ENCODE results near the gene HES5. TPM values are rescaled to one million over a fixed set of nuclear protein-coding genes. Genes with fewer than 3 reads are reported as not detected.

The HES5 gene
- total and polyA plus RNA-seq, 10 of the 15 experiments (the other 5 are each of a cell fraction or from before 2014, with no cell fraction given): 0.12 to 0.15 TPM; not detected in 8

DNA sequence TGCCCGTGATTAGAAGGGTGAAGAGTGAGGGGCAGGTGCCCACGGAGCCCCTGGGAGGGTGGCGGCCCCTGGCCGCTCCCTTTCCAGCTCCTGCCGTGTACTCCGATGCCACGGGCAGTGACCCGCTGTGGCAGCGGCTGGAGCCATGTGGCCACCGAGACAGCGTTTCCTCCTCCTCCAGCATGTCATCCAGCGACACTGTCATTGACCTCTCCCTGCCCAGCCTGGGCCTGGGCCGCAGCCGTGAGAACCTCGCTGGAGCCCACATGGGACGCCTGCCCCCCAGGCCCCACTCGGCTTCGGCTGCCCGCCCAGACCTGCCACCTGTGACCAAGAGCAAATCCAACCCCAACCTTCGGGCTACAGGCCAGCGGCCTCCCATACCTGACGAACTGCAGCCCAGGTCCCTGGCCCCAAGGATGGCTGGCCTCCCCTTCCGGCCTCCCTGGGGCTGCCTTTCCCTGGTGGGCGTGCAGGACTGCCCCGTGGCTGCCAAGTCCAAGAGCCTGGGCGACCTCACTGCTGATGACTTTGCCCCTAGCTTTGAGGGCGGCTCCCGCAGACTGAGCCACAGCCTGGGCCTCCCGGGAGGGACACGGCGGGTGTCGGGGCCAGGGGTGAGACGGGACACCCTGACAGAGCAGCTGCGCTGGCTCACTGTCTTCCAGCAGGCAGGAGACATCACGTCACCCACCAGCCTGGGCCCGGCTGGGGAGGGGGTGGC is 25.7 kb downstream of the HES5 start:
- DNase-seq (ENCODE audit: low read depth, low spot score): no peak
- CTCF ChIA-PET: no interaction called here
- BruUV-seq (replicated peaks): no TSS peak
- Histone ChIP-seq H2AFZ (ENCODE audit: control insufficient read depth, low read depth, low read length) (no peak overlapping the region), H3K27ac (ENCODE audit: control insufficient read depth, insufficient read depth) (no peak overlapping the region), H3K4me3 (no peak overlapping the region), H3K4me2 (ENCODE audit: control insufficient read depth, insufficient read depth) (no peak overlapping the region), H4K20me1 (ENCODE audit: control insufficient read depth, insufficient read depth) (no peaks in the 10 kb centered on the region; the same call in 1 of the 2 replicates), H3K4me1 (ENCODE audit: control insufficient read depth, insufficient read depth, low read length) (no peaks in the 10 kb centered on the region), H3K9ac (ENCODE audit: control insufficient read depth, insufficient read depth, low read length) (no peak overlapping the region), H3K79me2 (ENCODE audit: control insufficient read depth, insufficient read depth, low read length) (no peaks in the 10 kb centered on the region), H3K9me3 (replicated peaks; ENCODE audit: control insufficient read depth, insufficient read depth, low read length) (no peaks in the 10 kb centered on the region), H3K36me3 (ENCODE audit: control insufficient read depth in 2 of 2, insufficient read depth in 2 of 2, low read length in 1 of 2) (peaks cover 2 to 13% of the 10 kb centered on the region in 2 experiments; a peak in 3 of 4 replicates), H3K27me3 (replicated peaks in 1 of 2; ENCODE audit: control insufficient read depth in 2 of 2, insufficient read depth in 2 of 2, low read length in 1 of 2) (no peaks in the 10 kb centered on the region)
- TF ChIP-seq, protein P1, sequence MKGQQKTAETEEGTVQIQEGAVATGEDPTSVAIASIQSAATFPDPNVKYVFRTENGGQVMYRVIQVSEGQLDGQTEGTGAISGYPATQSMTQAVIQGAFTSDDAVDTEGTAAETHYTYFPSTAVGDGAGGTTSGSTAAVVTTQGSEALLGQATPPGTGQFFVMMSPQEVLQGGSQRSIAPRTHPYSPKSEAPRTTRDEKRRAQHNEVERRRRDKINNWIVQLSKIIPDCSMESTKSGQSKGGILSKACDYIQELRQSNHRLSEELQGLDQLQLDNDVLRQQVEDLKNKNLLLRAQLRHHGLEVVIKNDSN (IDR thresholded peaks at IDR 0.05; ENCODE audit: borderline replicate concordance, extremely low read length, insufficient read depth, low read depth, low read length): no peak
- no peak for TF ChIP-seq JUNB (IDR thresholded peaks at IDR 0.05)
- no peak for TF ChIP-seq TCF3 (IDR thresholded peaks at IDR 0.05; ENCODE audit: borderline replicate concordance, insufficient read depth, low read depth, low read length)
- TF ChIP-seq EGR1 (IDR thresholded peaks at IDR 0.05; ENCODE audit: borderline replicate concordance in 1 of 2, low read depth in 2 of 2, low read length in 2 of 2): no peak
- TF ChIP-seq, protein P2, sequence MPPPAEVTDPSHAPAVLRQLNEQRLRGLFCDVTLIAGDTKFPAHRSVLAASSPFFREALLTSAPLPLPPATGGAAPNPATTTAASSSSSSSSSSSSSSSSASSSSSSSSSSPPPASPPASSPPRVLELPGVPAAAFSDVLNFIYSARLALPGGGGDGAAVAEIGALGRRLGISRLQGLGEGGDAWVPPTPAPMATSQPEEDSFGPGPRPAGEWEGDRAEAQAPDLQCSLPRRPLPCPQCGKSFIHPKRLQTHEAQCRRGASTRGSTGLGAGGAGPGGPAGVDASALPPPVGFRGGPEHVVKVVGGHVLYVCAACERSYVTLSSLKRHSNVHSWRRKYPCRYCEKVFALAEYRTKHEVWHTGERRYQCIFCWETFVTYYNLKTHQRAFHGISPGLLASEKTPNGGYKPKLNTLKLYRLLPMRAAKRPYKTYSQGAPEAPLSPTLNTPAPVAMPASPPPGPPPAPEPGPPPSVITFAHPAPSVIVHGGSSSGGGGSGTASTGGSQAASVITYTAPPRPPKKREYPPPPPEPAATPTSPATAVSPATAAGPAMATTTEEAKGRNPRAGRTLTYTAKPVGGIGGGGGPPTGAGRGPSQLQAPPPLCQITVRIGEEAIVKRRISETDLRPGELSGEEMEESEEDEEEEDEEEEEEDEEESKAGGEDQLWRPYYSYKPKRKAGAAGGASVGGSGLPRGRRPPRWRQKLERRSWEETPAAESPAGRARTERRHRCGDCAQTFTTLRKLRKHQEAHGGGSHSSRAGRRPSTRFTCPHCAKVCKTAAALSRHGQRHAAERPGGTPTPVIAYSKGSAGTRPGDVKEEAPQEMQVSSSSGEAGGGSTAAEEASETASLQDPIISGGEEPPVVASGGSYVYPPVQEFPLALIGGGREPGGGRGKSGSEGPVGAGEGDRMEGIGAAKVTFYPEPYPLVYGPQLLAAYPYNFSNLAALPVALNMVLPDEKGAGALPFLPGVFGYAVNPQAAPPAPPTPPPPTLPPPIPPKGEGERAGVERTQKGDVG (CRISPR knock-in tag; IDR thresholded peaks at IDR 0.05): no peak
- no peak for TF ChIP-seq BCL11A (IDR thresholded peaks at IDR 0.05; ENCODE audit: low read depth, low read length)
- TF ChIP-seq SREBF2 (IDR thresholded peaks at IDR 0.05; ENCODE audit: low read length): no peak
- TF ChIP-seq, protein P3, sequence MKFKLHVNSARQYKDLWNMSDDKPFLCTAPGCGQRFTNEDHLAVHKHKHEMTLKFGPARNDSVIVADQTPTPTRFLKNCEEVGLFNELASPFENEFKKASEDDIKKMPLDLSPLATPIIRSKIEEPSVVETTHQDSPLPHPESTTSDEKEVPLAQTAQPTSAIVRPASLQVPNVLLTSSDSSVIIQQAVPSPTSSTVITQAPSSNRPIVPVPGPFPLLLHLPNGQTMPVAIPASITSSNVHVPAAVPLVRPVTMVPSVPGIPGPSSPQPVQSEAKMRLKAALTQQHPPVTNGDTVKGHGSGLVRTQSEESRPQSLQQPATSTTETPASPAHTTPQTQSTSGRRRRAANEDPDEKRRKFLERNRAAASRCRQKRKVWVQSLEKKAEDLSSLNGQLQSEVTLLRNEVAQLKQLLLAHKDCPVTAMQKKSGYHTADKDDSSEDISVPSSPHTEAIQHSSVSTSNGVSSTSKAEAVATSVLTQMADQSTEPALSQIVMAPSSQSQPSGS (IDR thresholded peaks at IDR 0.05; ENCODE audit: low read length): no peak
- TF ChIP-seq, protein P4, sequence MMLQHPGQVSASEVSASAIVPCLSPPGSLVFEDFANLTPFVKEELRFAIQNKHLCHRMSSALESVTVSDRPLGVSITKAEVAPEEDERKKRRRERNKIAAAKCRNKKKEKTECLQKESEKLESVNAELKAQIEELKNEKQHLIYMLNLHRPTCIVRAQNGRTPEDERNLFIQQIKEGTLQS (IDR thresholded peaks at IDR 0.05; ENCODE audit: borderline replicate concordance, extremely low read depth, low read depth, low read length): no peak
- TF ChIP-seq SIN3A (IDR thresholded peaks at IDR 0.05; ENCODE audit: low read depth, low read length): no peak
- TF ChIP-seq NBN (IDR thresholded peaks at IDR 0.05): no peak
- TF ChIP-seq NFYA (IDR thresholded peaks at IDR 0.05; ENCODE audit: borderline replicate concordance, low read depth, low read length): no peak
- intact Hi-C loops (cut with micrococcal nuclease; ENCODE audit: unreplicated experiment) (no loop called here), in situ Hi-C loops (cut with MboI) (no loop called here)
- POLR2A ChIA-PET: no interaction called here
- SMC1A ChIA-PET (ENCODE audit: uncharacterized antibody, unreplicated experiment): no interaction called here
- no peak for ATAC-seq
- WGBS (ENCODE audit: insufficient coverage, insufficient replicate concordance, low lambda C conversion rate, missing lambda C conversion rate): 61% methylated on average over 28 of the region's 36 CpGs
- RAD21 ChIA-PET (ENCODE audit: unreplicated experiment): no interaction called here
- no peak for FAIRE-seq
